NAMALWA (cell line): Measurements from ENCODE around the gene CD79B.
A peak's percentile ranks its signal among the peaks of the same experiment; 100 is the strongest.

Experiments
- DNase-seq: peaks from one replicate; pipeline ENCODE4 v3.0.0-alpha.2; 2015; ENCODE audit warnings: low spot score

The CD79B gene

GRCh38 chr17:63931981-63932561 lies at the start of gene CD79B:
TSS of gene CD79B (minus strand) at chr17:63932331. CDS start at chr17:63932261, 70 bp downstream.
- DNase-seq: peak; percentile 95

GRCh38 chr17:63978272-63979200 lies 46.4 kb upstream of the CD79B start:
- no peak for DNase-seq

GRCh38 chr17:63976702-63977101 lies 44.6 kb upstream of the CD79B start:
- no peak for DNase-seq

- no peak for DNase-seq
These were observed 43.5 kb upstream of the CD79B start for GRCh38 chr17:63975541-63976092.

GRCh38 chr17:63974594-63975192 lies 42.6 kb upstream of the CD79B start:
- no peak for DNase-seq

GRCh38 chr17:63973930-63974593 lies 41.9 kb upstream of the CD79B start:
- no peak for DNase-seq

GRCh38 chr17:63973247-63973646 lies 41.1 kb upstream of the CD79B start:
- no peak for DNase-seq

- no peak for DNase-seq
These were observed 40.7 kb upstream of the CD79B start, which contains the start of gene SCN4A for GRCh38 chr17:63972796-63973195. TSS of gene SCN4A (minus strand) at chr17:63972918. CDS start at chr17:63972841, 77 bp downstream.

- DNase-seq: no peak
These were observed 37.1 kb upstream of the CD79B start for GRCh38 chr17:63969278-63969677.

- no peak for DNase-seq
These were observed 35.8 kb upstream of the CD79B start for GRCh38 chr17:63967953-63968352.

- DNase-seq: no peak
These were observed 34.6 kb upstream of the CD79B start for GRCh38 chr17:63966646-63967264.

- DNase-seq: no peak
These were observed 31.0 kb upstream of the CD79B start for GRCh38 chr17:63963123-63963522.

GRCh38 chr17:63962298-63962744 lies 30.2 kb upstream of the CD79B start:
- DNase-seq: no peak

GRCh38 chr17:63961355-63962212 lies 29.5 kb upstream of the CD79B start:
- DNase-seq: peak; percentile 90

GRCh38 chr17:63960430-63960829 lies 28.3 kb upstream of the CD79B start:
- no peak for DNase-seq

- no peak for DNase-seq
These were observed 27.9 kb upstream of the CD79B start for GRCh38 chr17:63960006-63960405.

- no peak for DNase-seq
These were observed 24.3 kb upstream of the CD79B start for GRCh38 chr17:63956296-63956920.

GRCh38 chr17:63955791-63956190 lies 23.7 kb upstream of the CD79B start:
- no peak for DNase-seq

GRCh38 chr17:63955232-63955631 lies 23.1 kb upstream of the CD79B start:
- DNase-seq: no peak
